ENCODE results near the gene PRELID3B.

GRCh38 chr20:59010995-59011873 lies 31.4 kb downstream of the PRELID3B start:
- TF ChIP-seq CTCF (IDR thresholded peaks at IDR 0.05) = no peak
- no peak for TF ChIP-seq POLR2A (IDR thresholded peaks at IDR 0.05)
